Skin of body (tissue), 3 donors: ENCODE data around the gene KLHL11. TPM values are rescaled to one million over a fixed set of nuclear protein-coding genes. Genes with fewer than 3 reads are reported as not detected.

Experiments
- DNase-seq: peaks from one replicate; lab custom pipeline; 2025; lab: John Stamatoyannopoulos, UW
- small RNA-seq: library from RNA; depleted of rRNA; stranded (forward); fragments of <200 nt; gene quantifications from one replicate; pipeline ENCODE3, GENCODE V24; 2014; ENCODE audit warnings: low replicate concordance
- total RNA-seq: library from RNA; depleted of rRNA; stranded (reverse); fragments of >200 nt; gene quantifications from one replicate; pipeline ENCODE4 v1.2.3, GENCODE V29; 2014

KLHL11 gene
- total RNA-seq, 1 donor from 2014 or later, result 25.8 TPM

GRCh38 chr17:41811549-41812380 is 53.5 kb downstream of the KLHL11 start, which contains the start of gene P3H4:
TSS of gene P3H4 (minus strand) at chr17:41811949. CDS start at chr17:41811915, 34 bp downstream.
- DNase-seq, result peak; percentile 44

GRCh38 chr17:41810659-41811548 is 54.3 kb downstream of the KLHL11 start:
- DNase-seq, result no peak

- no peak for DNase-seq
Measured at GRCh38 chr17:41806685-41807445, 58.4 kb downstream of the KLHL11 start.

Small RNAs within 50 kb of the gene (small RNA-seq; reads per million reads assigned to genes)
- gene AC125257.2, result not detected

Other genes with a start within 250 kb of the KLHL11 start
- gene KRT17, start 240.8 kb downstream of the KLHL11 start, total RNA-seq, result 1,205 TPM
- 136 TPM for gene EIF1, start 176.5 kb downstream of the KLHL11 start, total RNA-seq
- gene GAST, start 153.1 kb downstream of the KLHL11 start, total RNA-seq, result not detected
- 0.49 TPM for gene HAP1, start 130.8 kb downstream of the KLHL11 start, total RNA-seq
- 163 TPM for gene JUP, start 78.7 kb downstream of the KLHL11 start, total RNA-seq
- gene P3H4, start 53.5 kb downstream of the KLHL11 start, total RNA-seq, result 27.9 TPM
- gene FKBP10, start 52.4 kb downstream of the KLHL11 start, total RNA-seq, result 97.2 TPM
- gene NT5C3B, start 29.2 kb downstream of the KLHL11 start, total RNA-seq, result 43.6 TPM
- 0.20 TPM for gene KLHL10, start 27.6 kb downstream of the KLHL11 start, total RNA-seq
- gene ACLY, start 53.5 kb upstream of the KLHL11 start, total RNA-seq, result 106 TPM
- gene ODAD4, start 65.2 kb upstream of the KLHL11 start, total RNA-seq, result 0.89 TPM
- 34.0 TPM for gene CNP, start 101.4 kb upstream of the KLHL11 start, total RNA-seq
- gene DNAJC7, start 152.0 kb upstream of the KLHL11 start, total RNA-seq, result 74.8 TPM
- gene NKIRAS2, start 154.7 kb upstream of the KLHL11 start, total RNA-seq, result 21.5 TPM
- 1.8 TPM for gene C17orf113, start 185.2 kb upstream of the KLHL11 start, total RNA-seq
- 1.3 TPM for gene ZNF385C, start 233.1 kb upstream of the KLHL11 start, total RNA-seq
- 5.4 TPM for gene DHX58, start 247.3 kb upstream of the KLHL11 start, total RNA-seq